GM12801 (cell line): ENCODE results near the gene STXBP6.

ENCODE experiments used
- TF ChIP-seq, protein P1 (sequence below): IDR thresholded peaks from one replicate; pipeline ENCODE4 v1.5.1; 2011; ENCODE audit warnings: control low read depth; ENCODE audit not compliant: insufficient read length; ENCODE audit errors: extremely low read depth

Gene STXBP6

DNA sequence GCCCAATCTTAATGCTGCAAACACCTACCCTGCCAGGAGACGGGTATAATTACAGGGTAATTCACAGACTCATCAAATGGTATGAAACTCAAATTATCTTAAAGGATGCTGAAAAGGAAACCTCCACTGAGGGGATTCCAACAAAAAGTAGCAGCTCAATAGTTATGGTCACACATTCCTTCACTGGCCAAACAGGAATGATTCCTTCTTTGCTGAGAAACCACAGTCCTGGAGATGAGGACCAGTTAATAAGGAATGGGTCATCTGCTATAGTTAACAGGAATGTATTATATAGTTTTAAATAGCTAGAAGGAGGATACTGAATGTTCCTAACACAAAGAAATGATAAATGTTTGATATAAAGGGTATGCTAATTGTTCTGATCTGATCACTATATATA lies 136.9 kb downstream of the STXBP6 start:
- TF ChIP-seq, protein P1, sequence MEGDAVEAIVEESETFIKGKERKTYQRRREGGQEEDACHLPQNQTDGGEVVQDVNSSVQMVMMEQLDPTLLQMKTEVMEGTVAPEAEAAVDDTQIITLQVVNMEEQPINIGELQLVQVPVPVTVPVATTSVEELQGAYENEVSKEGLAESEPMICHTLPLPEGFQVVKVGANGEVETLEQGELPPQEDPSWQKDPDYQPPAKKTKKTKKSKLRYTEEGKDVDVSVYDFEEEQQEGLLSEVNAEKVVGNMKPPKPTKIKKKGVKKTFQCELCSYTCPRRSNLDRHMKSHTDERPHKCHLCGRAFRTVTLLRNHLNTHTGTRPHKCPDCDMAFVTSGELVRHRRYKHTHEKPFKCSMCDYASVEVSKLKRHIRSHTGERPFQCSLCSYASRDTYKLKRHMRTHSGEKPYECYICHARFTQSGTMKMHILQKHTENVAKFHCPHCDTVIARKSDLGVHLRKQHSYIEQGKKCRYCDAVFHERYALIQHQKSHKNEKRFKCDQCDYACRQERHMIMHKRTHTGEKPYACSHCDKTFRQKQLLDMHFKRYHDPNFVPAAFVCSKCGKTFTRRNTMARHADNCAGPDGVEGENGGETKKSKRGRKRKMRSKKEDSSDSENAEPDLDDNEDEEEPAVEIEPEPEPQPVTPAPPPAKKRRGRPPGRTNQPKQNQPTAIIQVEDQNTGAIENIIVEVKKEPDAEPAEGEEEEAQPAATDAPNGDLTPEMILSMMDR: no peak

DNA sequence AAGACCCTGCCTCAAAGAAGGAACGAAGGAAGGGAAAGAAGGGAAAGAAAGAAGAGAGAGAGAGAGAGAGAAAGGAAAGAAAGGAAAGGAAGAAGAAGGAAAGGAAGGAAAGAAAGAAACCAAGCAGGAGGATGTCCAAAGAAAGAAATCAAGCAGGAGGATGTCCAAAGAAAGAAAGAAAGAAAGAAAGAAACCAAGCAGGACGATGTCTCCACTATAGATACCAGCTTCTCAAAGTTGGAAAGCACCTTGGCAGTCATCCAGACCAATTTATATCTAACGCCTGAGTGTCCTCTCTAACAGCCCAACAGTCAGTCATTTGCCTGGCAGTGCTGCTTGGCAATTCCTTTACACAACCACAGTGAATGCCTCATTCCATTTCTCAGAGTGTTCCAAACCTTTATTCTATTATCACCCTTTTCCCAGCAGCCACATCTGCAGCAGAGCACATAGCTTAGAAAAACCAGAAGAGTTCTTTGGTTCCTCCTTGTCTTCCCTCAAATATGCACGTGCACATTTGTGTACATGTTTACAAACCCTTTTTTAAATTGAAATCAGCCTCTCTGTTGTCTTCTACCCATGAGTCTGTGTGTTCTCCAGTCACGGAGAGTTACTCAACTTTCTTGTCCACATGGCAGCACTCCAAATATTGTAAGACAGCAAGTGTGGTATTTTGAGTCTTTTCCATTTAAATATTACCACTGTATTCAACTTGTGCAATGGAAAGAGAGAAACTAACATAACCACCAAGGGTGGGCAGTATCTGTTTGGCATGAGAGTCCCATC lies 138.4 kb downstream of the STXBP6 start:
- TF ChIP-seq, protein P1: no peak

DNA sequence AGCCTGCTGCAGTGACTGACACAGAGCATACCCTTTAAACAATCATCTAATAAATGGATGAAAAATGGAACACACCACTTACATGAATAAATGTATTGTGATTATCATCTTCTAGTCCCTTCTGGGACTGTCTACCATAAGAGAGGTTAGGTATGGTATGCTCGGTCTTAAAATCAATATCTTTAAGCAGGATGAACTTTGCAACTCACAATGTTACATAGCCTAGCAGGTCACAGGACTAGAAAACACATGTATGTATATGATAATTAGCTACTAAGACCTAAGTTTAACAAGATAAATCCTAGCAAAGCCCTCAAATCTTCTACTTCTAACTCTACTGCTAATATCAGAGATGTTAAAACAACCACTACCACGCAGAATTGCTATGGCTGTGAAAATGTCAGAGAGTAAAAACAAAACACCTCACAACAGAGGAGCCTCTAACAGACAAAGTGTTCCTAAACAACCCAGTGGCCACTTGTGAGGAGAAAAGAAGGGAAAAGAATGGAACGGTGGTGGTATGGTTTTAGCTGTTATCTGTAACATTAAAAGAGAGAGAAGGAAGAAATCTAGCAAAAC lies 139.4 kb downstream of the STXBP6 start:
- TF ChIP-seq, protein P1: no peak

DNA sequence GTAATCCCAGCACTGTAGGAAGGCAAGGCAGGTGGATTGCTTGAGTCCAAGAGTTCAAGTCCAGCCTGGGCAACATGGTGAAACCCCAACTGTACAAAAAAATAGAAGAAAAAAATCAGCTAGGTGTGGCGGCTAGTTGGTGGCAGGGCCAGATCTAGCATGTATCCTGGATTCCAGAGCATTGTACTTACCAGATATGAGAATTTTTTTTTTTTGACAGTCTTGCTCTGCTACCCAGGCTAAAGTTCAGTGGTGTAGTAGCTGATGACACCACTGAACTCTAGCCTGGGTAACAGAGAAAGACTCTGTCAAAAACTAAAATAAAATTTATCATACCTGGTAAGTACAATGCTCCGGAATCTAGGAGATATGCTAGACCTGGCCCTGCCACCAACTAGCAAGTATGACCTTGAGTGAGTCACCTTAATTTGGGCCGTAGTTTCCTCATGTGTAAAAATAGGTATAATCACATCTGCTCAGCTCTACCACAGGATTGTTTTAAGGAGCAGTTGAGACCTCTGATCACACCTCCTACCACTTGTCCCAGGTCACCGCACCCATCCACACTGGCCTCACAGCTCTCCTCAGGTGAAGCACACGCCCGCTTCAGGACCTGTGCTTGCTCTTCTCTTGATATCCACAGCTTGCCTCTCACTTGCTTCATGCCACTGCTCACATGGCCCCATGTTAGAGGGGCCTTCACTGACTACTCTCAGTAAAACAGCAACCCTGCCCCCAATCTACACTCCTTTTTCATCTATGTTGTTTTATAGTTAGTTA lies 140.2 kb downstream of the STXBP6 start:
- TF ChIP-seq, protein P1: no peak

DNA sequence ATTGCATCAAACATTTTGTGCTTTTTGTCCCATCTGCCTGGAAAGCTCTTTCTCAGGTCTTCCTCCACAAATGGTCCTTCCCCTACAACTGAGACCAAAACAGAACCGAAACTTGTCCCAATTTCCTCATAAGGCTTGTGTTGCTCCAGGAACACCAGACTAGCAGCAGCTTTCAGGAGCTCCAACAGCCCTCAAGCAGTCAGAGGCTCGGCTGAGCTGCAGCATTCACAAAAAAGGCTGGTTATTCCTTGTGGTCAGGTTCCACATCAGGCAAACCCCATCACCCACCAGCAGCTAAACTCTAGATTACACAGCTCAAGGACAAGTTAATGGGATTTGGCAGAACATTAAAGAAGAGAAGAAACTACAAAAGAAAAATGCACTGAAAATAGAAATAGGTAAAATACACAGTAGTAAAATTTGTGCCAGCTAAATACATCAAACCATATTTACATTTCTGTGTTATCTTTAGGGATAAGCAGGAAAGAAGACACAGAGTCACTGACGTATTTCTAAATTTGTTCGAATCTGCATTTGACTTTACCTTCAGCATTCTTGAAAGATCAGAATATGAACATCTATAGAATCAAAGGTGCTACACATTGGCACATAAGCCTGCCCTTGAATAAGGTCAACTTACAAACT lies 141.2 kb downstream of the STXBP6 start:
- TF ChIP-seq, protein P1: no peak

DNA sequence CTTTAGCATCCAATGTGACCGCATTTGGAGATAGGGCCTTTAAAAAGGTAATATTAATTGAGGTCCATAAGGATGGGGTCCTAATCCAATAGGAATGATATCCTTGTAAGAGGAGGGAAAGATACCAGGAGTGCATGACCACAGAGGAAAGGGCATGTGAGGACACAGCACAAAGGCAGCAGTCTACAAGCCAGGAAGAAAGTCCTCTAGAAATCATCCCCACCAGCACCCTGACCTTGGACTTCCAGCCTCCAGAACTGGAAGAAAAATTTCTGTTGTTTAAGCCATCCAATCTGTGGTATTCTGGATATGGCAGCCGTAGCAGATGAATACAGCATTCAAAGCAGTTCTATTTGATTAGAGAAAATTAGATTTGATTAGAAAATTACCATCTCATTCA lies 145.4 kb downstream of the STXBP6 start:
- TF ChIP-seq, protein P1: no peak

DNA sequence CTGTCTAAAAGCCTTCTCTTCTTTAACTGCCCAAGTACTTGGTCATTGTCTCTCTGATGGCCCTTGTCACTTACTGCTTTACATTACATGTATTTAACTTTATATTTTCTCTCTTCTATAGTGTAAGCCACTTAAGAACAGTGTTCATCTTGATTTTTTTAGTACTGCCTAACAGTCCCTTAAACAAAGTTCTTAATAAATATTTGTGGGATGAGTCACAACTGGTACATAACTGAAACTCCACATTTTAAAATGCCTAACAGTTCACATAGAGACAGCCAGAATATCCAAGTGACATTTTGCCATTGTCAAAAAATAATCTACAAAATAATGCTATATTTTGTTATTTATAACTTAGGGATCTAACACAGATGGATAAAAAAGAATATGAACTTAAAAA lies 146.6 kb downstream of the STXBP6 start:
- TF ChIP-seq, protein P1: no peak
